ENCODE data around the gene DROSHA.

Gene DROSHA

GRCh38 chr5:31434898-31435297, 97.0 kb downstream of the DROSHA start:
- no peak overlapping the region for H3K4me3 ChIP-seq (ENCODE audit: low read length)
- TF ChIP-seq ZNF274 (IDR thresholded peaks at IDR 0.05; ENCODE audit: low read depth, low read length) = no peak

- H3K4me3 ChIP-seq (ENCODE audit: low read length) = no peak overlapping the region
- TF ChIP-seq ZNF274 (IDR thresholded peaks at IDR 0.05; ENCODE audit: low read depth, low read length) = no peak
Observed at GRCh38 chr5:31433229-31433628, 98.7 kb downstream of the DROSHA start.

DNA sequence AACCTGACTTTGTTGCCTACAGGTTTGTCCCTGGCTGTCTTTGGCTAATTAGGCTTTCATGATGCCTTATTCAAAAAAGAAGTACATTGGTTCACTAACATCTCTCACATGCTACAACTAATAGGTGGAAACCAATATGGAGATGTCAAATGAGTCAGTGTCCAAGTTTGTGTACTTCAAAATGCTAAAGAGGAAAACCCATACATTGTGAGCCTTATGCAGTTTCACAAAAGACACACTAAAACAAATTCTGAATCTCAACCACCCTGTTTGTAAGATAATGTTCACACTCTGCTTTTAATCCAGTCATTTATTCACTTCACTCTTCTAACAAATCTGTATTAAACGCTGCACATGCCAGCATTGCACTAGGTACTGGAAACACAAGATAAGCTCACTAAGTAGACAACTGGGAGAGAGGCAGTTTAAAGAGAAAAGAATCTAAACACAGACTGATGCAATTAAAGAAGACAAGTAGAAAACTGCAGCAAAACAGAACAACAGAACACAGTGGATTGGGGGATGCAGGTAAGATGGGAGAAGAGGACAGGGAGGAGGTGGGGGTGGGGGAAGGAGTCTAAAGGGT, 104.1 kb downstream of the DROSHA start:
- no peak for TF ChIP-seq ZNF274 (IDR thresholded peaks at IDR 0.05; ENCODE audit: low read depth, low read length)
- H3K4me3 ChIP-seq (ENCODE audit: low read length) = no peak overlapping the region

DNA sequence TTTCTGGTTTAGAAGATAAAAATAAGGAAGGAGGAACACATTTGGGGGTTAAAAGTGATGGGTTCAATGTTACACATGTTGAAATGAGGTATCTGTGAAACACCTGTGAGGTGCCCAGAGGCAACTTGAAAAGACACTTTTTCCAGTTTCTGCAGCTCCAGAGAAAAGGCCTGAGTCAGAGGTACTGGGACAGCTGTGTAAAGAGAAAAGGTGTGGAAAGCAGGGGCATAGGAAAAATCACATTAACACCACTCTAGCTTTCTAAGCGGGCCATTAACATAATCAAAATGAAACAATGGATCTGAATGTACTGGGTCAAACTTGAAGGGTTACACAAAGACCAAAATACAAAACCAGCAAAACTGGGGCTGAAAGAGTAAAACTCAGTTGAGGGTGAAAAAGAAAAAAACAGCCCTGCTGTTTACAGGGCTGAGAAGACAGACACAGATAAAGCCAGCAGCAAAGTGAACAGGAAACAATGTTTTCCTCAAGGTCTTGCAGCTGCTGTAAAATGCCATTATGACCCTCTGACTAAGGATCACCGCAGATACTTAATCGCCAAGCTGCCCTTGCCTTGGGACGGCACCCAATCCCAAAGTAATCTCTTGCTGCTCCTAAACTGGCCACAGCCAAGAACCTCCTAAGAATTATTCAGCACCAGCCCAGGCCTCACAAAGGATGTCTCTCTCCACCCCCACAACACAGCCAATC, 104.7 kb downstream of the DROSHA start:
- no peak overlapping the region for H3K4me3 ChIP-seq (ENCODE audit: low read length)
- TF ChIP-seq ZNF274 (IDR thresholded peaks at IDR 0.05; ENCODE audit: low read depth, low read length) = no peak

DNA sequence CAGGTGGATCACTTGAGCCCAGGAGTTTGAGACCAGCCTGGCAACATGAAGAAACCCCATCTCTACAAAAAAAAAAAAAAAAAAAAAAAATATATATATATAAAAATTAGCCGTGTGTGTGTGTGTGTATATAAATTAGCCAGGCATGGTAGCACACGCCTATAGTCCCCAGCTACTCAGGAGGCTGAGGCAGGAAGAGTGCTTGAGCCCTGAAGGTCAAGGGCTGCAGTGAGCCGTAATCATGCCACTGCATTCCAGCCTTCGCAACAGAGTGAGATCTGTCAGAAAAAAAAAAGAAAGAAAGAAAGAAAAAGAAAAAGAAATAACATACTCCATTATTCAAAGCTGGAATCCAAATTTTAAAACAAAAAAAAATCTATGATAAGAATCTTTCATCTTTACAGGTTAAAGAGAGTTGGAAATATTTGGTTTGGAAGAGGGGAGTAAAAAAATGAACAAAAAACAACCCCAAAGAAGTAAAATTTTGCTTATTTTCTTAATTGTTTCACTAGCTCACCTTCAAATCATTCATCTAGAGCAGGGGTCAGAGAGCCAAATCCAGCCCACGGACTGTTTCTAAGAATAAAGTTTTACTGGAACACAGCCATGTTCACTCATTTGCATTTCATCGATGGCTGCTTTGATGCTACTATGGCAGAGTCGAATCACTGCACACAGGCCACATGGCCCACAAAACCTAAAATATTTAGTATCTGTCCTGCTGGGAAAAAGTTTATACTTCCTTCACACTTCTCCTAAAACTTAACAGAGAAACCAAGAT, 109.9 kb downstream of the DROSHA start:
- TF ChIP-seq ZNF274 (IDR thresholded peaks at IDR 0.05; ENCODE audit: low read depth, low read length) = no peak
- no peak overlapping the region for H3K4me3 ChIP-seq (ENCODE audit: low read length)

- H3K4me3 ChIP-seq (ENCODE audit: low read length) = no peak overlapping the region
- TF ChIP-seq ZNF274 (IDR thresholded peaks at IDR 0.05; ENCODE audit: low read depth, low read length) = no peak
Observed at GRCh38 chr5:31417512-31417911, 114.4 kb downstream of the DROSHA start.

DNA sequence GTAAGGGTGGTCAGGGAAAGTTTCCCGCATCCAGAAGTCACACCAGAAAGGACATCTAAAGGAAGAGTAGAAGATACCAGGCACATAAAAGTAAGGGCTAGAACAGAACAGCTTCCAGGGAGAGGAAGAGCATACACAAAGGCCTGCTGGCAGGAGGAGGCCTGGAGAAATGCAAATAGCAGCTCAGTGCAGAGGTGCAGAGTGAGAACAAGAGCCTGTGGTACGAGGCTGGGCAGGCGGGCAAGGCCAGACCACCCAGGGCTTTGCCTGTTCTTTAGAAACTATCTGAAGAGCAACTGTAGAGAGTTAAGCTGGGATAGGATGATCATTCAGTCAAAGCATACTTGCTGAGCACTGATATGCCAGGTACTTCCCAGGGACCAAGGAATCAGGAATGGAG, 115.3 kb downstream of the DROSHA start:
- H3K4me3 ChIP-seq (ENCODE audit: low read length) = no peak overlapping the region
- no peak for TF ChIP-seq ZNF274 (IDR thresholded peaks at IDR 0.05; ENCODE audit: low read depth, low read length)

- no peak overlapping the region for H3K4me3 ChIP-seq (ENCODE audit: low read length)
- TF ChIP-seq ZNF274 (IDR thresholded peaks at IDR 0.05; ENCODE audit: low read depth, low read length) = no peak
Observed at GRCh38 chr5:31415960-31416359, 115.9 kb downstream of the DROSHA start.

- H3K4me3 ChIP-seq (ENCODE audit: low read length) = no peak overlapping the region
- no peak for TF ChIP-seq ZNF274 (IDR thresholded peaks at IDR 0.05; ENCODE audit: low read depth, low read length)
Observed at GRCh38 chr5:31415009-31415923, 116.6 kb downstream of the DROSHA start.

GRCh38 chr5:31413030-31413812, 118.7 kb downstream of the DROSHA start:
- no peak for TF ChIP-seq ZNF274 (IDR thresholded peaks at IDR 0.05; ENCODE audit: low read depth, low read length)
- H3K4me3 ChIP-seq (ENCODE audit: low read length) = no peak overlapping the region

DNA sequence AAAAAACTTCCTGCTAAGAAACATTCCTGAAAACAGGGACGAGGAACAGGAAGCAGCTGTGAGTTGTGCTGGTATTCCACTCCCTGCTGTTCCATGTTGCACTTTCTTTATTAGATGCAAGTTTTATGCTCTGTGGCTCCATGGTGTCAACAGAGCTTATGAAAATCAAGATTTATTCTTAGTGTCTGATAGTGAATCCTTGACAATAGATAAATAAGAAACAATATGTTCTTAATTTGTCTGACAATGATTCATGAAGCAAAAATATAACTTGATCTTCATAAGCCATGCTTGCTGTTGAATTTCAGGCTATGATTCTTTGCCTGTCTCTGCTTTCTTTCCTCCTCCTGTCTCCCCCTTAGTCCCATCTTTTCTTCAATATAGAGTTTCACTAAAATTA, 119.6 kb downstream of the DROSHA start:
- no peak for TF ChIP-seq ZNF274 (IDR thresholded peaks at IDR 0.05; ENCODE audit: low read depth, low read length)
- no peak overlapping the region for H3K4me3 ChIP-seq (ENCODE audit: low read length)

DNA sequence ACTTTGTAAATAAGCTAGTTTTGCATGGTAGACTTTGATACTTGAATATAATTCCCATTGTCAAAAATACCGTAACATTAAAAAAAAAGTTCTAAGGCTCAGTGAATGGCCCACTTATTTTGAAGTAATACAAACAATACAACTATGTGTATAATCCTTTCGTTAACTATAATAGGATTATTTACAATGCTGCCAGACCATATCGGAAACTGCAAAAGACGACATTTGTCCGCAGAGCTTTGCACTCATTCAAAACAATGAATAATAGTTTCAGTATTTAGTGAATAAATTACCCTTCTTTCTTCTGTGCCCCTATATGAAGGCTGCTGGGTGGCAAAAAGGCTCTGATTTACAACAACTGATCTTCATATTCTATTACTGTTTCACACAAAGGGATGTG, 121.8 kb downstream of the DROSHA start:
- TF ChIP-seq ZNF274 (IDR thresholded peaks at IDR 0.05; ENCODE audit: low read depth, low read length) = no peak
- H3K4me3 ChIP-seq (ENCODE audit: low read length) = no peak overlapping the region

GRCh38 chr5:31408814-31409213, 123.1 kb downstream of the DROSHA start:
- no peak for TF ChIP-seq ZNF274 (IDR thresholded peaks at IDR 0.05; ENCODE audit: low read depth, low read length)
- no peak overlapping the region for H3K4me3 ChIP-seq (ENCODE audit: low read length)

All from GM08714 (cell line).